Fibroblast of upper back skin (primary cell): ENCODE results near the gene NAA60.
A peak's percentile ranks its signal among the peaks of the same experiment; 100 is the strongest.
"Not testable (repeated sequence)": the region's sequence is repeated elsewhere in the genome, so short reads cannot be mapped to it uniquely, and the experiment has no call there.

ENCODE experiments used
- DNase-seq: peaks from one replicate; pipeline ENCODE4 v3.0.0-alpha.2; 2013

The NAA60 gene

GRCh38 chr16:3465301-3465700 lies 21.8 kb downstream of the NAA60 start:
- no peak for DNase-seq

- DNase-seq, result no peak
These were observed 22.6 kb downstream of the NAA60 start for GRCh38 chr16:3465911-3466584.

- DNase-seq, result no peak
These were observed 23.7 kb downstream of the NAA60 start for GRCh38 chr16:3467182-3467581.

GRCh38 chr16:3467921-3468320 lies 24.4 kb downstream of the NAA60 start:
- peak; percentile 36 for DNase-seq

- DNase-seq, result no peak
These were observed 25.0 kb downstream of the NAA60 start for GRCh38 chr16:3468501-3468900.

GRCh38 chr16:3469736-3470135 lies 26.3 kb downstream of the NAA60 start:
- DNase-seq, result no peak

- DNase-seq, result no peak
These were observed 27.2 kb downstream of the NAA60 start for GRCh38 chr16:3470723-3471122.

- DNase-seq, result no peak
These were observed 28.2 kb downstream of the NAA60 start for GRCh38 chr16:3471518-3472176.

GRCh38 chr16:3472878-3473595 lies 29.6 kb downstream of the NAA60 start:
- DNase-seq, result no peak

- DNase-seq, result not testable (repeated sequence)
These were observed 30.1 kb downstream of the NAA60 start for GRCh38 chr16:3473596-3473943.

- no peak for DNase-seq
These were observed 30.8 kb downstream of the NAA60 start for GRCh38 chr16:3474136-3474779.

GRCh38 chr16:3474870-3475269 lies 31.4 kb downstream of the NAA60 start:
- DNase-seq, result not testable (repeated sequence)

GRCh38 chr16:3475604-3476375 lies 32.3 kb downstream of the NAA60 start:
- no peak for DNase-seq

GRCh38 chr16:3476409-3476808 lies 32.9 kb downstream of the NAA60 start:
- no peak for DNase-seq

GRCh38 chr16:3478242-3478925 lies 34.9 kb downstream of the NAA60 start:
- no peak for DNase-seq

GRCh38 chr16:3479654-3480216 lies 36.3 kb downstream of the NAA60 start:
- DNase-seq, result no peak

- DNase-seq, result no peak
These were observed 37.6 kb downstream of the NAA60 start for GRCh38 chr16:3480901-3481695.

GRCh38 chr16:3481696-3482658 lies 38.5 kb downstream of the NAA60 start:
- no peak for DNase-seq

GRCh38 chr16:3482659-3483241 lies 39.3 kb downstream of the NAA60 start:
- DNase-seq, result no peak
